HepG2 (cell line): Measurements from ENCODE around the gene MEF2B. TPM values are rescaled to one million over a fixed set of nuclear protein-coding genes. Genes with fewer than 3 reads are reported as not detected.

ENCODE experiments used
- BORCS8-MEF2B ChIP-seq: sonication (generic); formaldehyde crosslinking; IDR thresholded peaks from 2 replicates; pipeline ENCODE4 v1.8.0; 2022; ENCODE audit warnings: mild to moderate bottlenecking, missing genetic modification reagents
- CC2D1A ChIP-seq: sonication (generic); formaldehyde crosslinking; IDR thresholded peaks from 2 replicates; pipeline ENCODE4 v1.8.1; 2023; ENCODE audit warnings: mild to moderate bottlenecking, missing genetic modification reagents
- KLF6 ChIP-seq: IDR thresholded peaks from 2 replicates; pipeline ENCODE4 v1.8.0; 2016; ENCODE audit warnings: missing biosample characterization, missing genetic modification reagents
- MBNL3 ChIP-seq: fragments of 250-450 bp; sonication (Bioruptor Pico); conservative IDR thresholded peaks from 2 replicates; pipeline ENCODE4 v1.8.0; 2022; ENCODE audit warnings: mild to moderate bottlenecking, inconsistent platforms
- PRPF4 ChIP-seq: fragments of 200-400 bp; formaldehyde crosslinking; IDR thresholded peaks from 2 replicates; pipeline ENCODE4 v1.6.1; 2016; ENCODE audit warnings: low read length, low read depth; ENCODE audit not compliant: poor library complexity, severe bottlenecking
- REL ChIP-seq: sonication (generic); formaldehyde crosslinking; conservative IDR thresholded peaks from 2 replicates; pipeline ENCODE4 v1.8.0; 2022; ENCODE audit warnings: mild to moderate bottlenecking, missing genetic modification reagents, moderate library complexity
- REPIN1 ChIP-seq: sonication (generic); formaldehyde crosslinking; IDR thresholded peaks from 2 replicates; pipeline ENCODE4 v1.8.0; 2022; ENCODE audit warnings: missing genetic modification reagents, low read depth, mild to moderate bottlenecking, borderline replicate concordance
- SIX1 ChIP-seq: sonication (generic); formaldehyde crosslinking; IDR thresholded peaks from 2 replicates; pipeline ENCODE4 v1.4.0; 2020; ENCODE audit warnings: missing genetic modification reagents, borderline replicate concordance
- TBX3 ChIP-seq: fragments of 450-650 bp; IDR thresholded peaks from 2 replicates; pipeline ENCODE4 v1.6.1; 2017; ENCODE audit warnings: antibody characterized with exemption, mild to moderate bottlenecking, inconsistent platforms, borderline replicate concordance
- ZFP62 ChIP-seq: sonication (generic); formaldehyde crosslinking; IDR thresholded peaks from 2 replicates; pipeline ENCODE4 v1.4.0; 2020; ENCODE audit warnings: missing genetic modification reagents
- ZFY ChIP-seq: sonication (generic); formaldehyde crosslinking; IDR thresholded peaks from 2 replicates; pipeline ENCODE4 v1.4.0; 2020; ENCODE audit warnings: missing genetic modification reagents
- ZNF256 ChIP-seq: sonication (generic); formaldehyde crosslinking; conservative IDR thresholded peaks from 2 replicates; pipeline ENCODE4 v1.4.0; 2020; ENCODE audit warnings: missing genetic modification reagents
- ZNF317 ChIP-seq: sonication (generic); formaldehyde crosslinking; IDR thresholded peaks from 2 replicates; pipeline ENCODE4 v1.5.0; 2020; ENCODE audit warnings: mild to moderate bottlenecking, missing genetic modification reagents
- ZNF646 ChIP-seq: sonication (generic); formaldehyde crosslinking; IDR thresholded peaks from 2 replicates; pipeline ENCODE4 v1.9.0; 2021; ENCODE audit warnings: mild to moderate bottlenecking, missing genetic modification reagents
- ZNF766 ChIP-seq: sonication (generic); formaldehyde crosslinking; IDR thresholded peaks from 2 replicates; pipeline ENCODE4 v1.5.0; 2020; ENCODE audit warnings: missing genetic modification reagents, borderline replicate concordance
- polyA plus RNA-seq, 8 experiments: library from polyadenylated mRNA; depleted of rRNA in 3 of 8; stranded (reverse) in 7 of 8; unstranded in 1 of 8; fragments of >200 nt; fragmentation: Illumina TruSeq in 4 of 8; extraction: Trizol in 4 of 8; gene quantifications; 2 replicates each; pipeline versions ENCODE4 v1.2.1 to v1.2.3, GENCODE V29; 2011 to 2016; ENCODE audit warnings: low read depth in 4 of 8, missing spikeins in 1 of 8, mixed read lengths in 1 of 8; ENCODE audit not compliant: insufficient read depth in 1 of 8
- total RNA-seq, 5 experiments: library from RNA; depleted of rRNA; stranded (reverse); fragments of >200 nt; fragmentation: Illumina TruSeq; extraction: Trizol; gene quantifications; 2 replicates each; pipeline ENCODE4 v1.2.3, GENCODE V29; 2016; ENCODE audit warnings: low read depth in 1 of 5
- TF ChIP-seq, protein P1 (sequence below): sonication (generic); formaldehyde crosslinking; IDR thresholded peaks from 2 replicates; pipeline ENCODE4 v1.9.0; 2021; ENCODE audit warnings: missing genetic modification reagents, borderline replicate concordance
- TF ChIP-seq, protein P2 (sequence below): sonication (generic); formaldehyde crosslinking; IDR thresholded peaks from 2 replicates; pipeline ENCODE4 v1.8.1; 2023; ENCODE audit warnings: missing genetic modification reagents, mild to moderate bottlenecking, borderline replicate concordance

MEF2B gene
- total and polyA plus RNA-seq, 2 of the 13 experiments (the other 11 are each of a cell fraction or from before 2014, with no cell fraction given): 1.2 to 1.7 TPM

DNA sequence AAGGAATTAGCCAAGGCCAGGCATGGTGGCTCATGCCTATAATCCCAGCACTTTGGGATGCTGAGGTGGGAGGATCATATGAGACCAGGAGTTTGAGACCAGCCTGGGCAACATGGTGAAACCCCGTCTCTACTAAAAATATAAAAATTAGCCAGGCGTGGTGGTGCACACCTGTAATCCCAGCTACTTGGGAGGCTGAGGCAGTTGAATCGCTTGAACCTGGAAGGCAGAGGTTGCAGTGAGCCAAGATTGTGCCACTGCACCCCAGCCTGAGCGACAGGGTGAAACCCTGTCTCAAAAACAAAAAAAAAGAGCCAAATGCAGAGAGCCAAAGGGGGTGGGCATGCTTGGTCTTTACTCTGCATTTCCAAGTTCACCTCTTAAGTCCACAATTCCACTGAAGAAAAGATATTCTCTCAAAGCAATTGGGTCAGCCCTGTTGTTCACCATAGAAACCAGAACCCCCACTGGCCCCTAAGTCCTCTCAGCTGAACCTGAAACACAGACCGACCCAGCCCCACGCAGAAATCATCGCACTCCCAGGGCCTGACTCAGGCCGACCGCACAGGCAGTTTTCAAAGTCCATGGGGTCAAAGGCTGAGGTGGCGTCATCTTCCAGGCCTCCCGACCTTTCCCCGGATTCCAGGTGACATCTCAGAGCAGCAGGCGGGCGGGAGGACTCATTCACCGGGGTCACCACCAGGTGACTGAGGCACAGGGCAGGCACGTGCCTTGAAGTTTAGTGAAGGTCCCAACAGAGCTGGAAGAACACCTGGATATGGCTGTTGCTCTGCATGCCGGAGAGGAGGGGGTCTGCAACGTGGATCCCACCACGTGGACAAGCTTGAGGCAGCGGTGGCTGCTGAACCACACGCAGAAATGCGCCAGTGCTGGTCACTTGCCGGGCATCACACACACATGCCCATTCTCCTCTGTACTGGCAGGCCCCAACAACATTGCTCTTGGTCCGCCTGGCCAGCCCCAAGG is 73.1 kb downstream of the MEF2B start (continued):
- TF ChIP-seq MBNL3 (CRISPR knock-in tag): no peak
- TF ChIP-seq SIX1 (CRISPR knock-in tag): 0 out of 2 replicates have a peak, but pooled peaks have one; percentile 49
- 0 out of 2 replicates have a peak, but pooled peaks have one; percentile 26 for TF ChIP-seq KLF6 (CRISPR knock-in tag)
- TF ChIP-seq BORCS8-MEF2B (CRISPR knock-in tag): peak; percentile 84
- no peak for TF ChIP-seq ZFP62 (CRISPR knock-in tag)
- TF ChIP-seq PRPF4: no peak
- no peak for TF ChIP-seq CC2D1A (CRISPR knock-in tag)
- TF ChIP-seq REL (CRISPR knock-in tag): no peak
- peak; percentile 85 for TF ChIP-seq TBX3
- TF ChIP-seq REPIN1: peak; percentile 96
- TF ChIP-seq, protein P1, sequence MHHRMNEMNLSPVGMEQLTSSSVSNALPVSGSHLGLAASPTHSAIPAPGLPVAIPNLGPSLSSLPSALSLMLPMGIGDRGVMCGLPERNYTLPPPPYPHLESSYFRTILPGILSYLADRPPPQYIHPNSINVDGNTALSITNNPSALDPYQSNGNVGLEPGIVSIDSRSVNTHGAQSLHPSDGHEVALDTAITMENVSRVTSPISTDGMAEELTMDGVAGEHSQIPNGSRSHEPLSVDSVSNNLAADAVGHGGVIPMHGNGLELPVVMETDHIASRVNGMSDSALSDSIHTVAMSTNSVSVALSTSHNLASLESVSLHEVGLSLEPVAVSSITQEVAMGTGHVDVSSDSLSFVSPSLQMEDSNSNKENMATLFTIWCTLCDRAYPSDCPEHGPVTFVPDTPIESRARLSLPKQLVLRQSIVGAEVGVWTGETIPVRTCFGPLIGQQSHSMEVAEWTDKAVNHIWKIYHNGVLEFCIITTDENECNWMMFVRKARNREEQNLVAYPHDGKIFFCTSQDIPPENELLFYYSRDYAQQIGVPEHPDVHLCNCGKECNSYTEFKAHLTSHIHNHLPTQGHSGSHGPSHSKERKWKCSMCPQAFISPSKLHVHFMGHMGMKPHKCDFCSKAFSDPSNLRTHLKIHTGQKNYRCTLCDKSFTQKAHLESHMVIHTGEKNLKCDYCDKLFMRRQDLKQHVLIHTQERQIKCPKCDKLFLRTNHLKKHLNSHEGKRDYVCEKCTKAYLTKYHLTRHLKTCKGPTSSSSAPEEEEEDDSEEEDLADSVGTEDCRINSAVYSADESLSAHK (CRISPR knock-in tag): no peak
- TF ChIP-seq ZNF317 (CRISPR knock-in tag): peak; percentile 47; the same call in 1 of the 2 replicates
- peak; percentile 76 for TF ChIP-seq ZFY (CRISPR knock-in tag)
- no peak for TF ChIP-seq ZNF766
- TF ChIP-seq, protein P2, sequence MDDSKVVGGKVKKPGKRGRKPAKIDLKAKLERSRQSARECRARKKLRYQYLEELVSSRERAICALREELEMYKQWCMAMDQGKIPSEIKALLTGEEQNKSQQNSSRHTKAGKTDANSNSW (CRISPR knock-in tag): peak; percentile 88; the same call in 1 of the 2 replicates
- no peak for TF ChIP-seq ZNF646
- peak; percentile 66 for TF ChIP-seq ZNF256 (CRISPR knock-in tag)
